GM19193 (cell line): Measurements from ENCODE around the gene GNAZ.

Experiments
- POLR2A ChIP-seq: IDR thresholded peaks from 4 replicates; pipeline ENCODE4 v1.6.1; 2011; ENCODE audit not compliant: insufficient read depth, insufficient read length; ENCODE audit errors: extremely low read depth

GNAZ gene

DNA sequence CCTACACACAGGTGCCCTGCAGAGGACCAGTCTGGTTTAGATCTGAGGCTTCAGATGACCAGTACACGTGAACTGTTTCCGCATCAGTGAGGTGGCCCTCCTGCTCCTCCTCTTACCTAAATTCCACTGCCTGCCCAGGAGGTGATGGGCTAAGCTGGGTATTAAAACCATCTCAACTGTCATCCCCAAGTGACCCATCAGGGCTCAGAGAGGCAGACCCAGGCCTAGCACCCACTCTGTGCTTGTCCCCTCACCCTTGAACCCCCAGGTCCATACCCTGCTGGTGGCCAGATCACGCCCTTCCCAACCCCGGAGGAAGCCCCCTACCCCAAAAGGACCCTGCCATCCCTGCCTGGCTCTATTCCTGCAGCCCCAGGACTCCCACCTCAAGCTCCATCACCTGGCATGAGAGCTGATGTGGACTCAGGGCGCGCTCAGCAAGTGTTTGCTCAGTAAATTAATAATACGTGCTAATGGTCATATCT is 50.1 kb downstream of the GNAZ start:
- TF ChIP-seq POLR2A, result no peak

DNA sequence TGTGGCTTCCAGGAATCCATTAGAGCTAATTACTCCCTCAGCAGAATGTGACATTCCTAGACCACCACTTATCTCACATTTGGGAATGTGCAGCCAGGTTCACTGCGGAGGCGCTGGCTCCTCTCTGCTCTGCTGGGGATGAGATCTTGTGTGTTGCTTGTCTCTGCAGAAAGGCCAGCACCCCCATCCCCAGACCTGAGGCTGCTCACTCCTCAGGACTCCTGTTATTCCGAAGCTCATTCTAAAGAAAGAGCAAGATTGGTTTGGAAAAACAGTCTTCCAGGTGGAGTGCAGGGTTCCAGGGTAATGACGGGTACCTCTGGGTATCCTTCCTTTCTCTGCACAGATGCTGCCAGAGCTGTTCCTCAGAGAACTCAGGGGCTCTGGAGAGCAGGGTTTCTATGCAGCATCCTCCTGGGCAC is 50.7 kb downstream of the GNAZ start:
- no peak for TF ChIP-seq POLR2A

GRCh38 chr22:23121424-23121823 is 51.1 kb downstream of the GNAZ start:
- no peak for TF ChIP-seq POLR2A

- no peak for TF ChIP-seq POLR2A
Measured at GRCh38 chr22:23122216-23122957, 52.1 kb downstream of the GNAZ start.

DNA sequence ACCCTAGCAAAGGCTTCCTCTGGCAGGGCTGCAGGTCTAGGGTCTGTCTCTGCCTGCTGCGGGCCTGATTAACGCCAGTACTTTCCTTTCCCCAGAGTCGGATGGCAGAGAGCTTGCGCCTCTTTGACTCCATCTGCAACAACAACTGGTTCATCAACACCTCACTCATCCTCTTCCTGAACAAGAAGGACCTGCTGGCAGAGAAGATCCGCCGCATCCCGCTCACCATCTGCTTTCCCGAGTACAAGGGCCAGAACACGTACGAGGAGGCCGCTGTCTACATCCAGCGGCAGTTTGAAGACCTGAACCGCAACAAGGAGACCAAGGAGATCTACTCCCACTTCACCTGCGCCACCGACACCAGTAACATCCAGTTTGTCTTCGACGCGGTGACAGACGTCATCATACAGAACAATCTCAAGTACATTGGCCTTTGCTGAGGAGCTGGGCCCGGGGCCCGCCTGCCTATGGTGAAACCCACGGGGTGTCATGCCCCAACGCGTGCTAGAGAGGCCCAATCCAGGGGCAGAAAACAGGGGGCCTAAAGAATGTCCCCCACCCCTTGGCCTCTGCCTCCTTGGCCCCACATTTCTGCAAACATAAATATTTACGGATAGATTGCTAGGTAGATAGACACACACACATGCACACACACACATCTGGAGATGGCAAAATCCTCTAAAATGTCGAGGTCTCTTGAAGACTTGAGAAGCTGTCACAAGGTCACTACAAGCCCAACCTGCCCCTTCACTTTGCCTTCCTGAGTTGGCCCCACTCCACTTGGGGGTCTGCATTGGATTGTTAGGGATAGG is 52.9 kb downstream of the GNAZ start:
- TF ChIP-seq POLR2A, result no peak

DNA sequence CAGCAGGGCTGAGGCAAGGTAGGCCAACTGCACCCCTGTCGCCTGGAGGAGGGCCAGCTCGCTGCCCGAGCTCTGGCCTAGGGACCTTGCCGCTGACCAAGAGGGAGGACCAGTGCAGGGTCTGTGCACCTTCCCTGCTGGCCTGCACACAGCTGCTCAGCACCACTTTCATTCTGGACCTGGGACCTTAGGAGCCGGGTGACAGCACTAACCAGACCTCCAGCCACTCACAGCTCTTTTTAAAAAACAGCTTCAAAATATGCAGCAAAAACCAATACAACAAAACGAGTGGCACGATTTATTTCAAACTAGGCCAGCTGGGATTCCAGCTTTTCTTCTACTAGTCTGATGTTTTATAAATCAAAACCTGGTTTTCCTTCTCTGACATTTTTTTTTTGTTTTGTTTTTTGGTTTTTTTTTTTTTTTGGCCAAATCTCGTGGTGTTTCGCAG is 53.5 kb downstream of the GNAZ start:
- no peak for TF ChIP-seq POLR2A

DNA sequence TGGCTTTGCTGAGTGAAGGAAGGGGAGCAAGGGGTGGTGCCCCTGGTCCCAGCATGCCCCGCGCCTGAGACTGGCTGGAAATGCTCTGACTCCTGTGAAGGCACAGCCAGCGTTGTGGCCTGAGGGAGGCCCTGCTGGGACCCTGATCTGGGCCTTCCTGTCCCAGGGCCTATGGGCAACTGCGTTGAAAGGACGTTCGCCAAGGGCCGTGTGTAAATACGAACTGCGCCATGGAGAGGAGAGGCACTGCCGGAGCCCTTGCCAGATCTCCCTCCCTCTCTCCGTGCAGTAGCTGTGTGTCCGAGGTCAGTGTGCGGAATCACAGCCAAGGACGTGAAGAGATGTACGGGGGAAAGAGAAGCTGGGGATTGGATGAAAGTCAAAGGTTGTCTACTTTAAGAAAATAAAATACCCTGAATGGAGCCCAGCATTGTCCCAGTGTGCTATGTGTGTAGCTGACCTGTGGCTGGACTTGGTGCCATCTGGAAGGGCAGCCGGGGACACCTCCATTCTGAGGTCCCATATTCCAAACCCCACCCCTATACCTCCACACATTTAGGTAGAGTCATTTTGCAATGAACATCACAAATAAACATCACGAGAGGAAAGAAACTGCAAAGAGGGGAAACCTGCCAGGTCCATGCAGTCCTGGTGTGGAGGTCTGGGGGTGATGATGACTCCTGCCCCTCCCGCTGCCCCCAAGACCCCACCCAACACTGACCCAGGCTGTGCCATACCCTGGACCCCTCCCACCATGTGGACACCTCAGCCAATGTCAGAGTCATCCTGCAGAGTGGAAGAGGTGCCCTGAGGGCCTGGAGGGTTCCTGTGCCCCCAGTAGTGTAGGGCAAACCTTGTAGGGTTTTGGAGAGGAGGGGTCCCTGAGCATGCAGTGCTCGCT is 54.5 kb downstream of the GNAZ start:
- no peak for TF ChIP-seq POLR2A

DNA sequence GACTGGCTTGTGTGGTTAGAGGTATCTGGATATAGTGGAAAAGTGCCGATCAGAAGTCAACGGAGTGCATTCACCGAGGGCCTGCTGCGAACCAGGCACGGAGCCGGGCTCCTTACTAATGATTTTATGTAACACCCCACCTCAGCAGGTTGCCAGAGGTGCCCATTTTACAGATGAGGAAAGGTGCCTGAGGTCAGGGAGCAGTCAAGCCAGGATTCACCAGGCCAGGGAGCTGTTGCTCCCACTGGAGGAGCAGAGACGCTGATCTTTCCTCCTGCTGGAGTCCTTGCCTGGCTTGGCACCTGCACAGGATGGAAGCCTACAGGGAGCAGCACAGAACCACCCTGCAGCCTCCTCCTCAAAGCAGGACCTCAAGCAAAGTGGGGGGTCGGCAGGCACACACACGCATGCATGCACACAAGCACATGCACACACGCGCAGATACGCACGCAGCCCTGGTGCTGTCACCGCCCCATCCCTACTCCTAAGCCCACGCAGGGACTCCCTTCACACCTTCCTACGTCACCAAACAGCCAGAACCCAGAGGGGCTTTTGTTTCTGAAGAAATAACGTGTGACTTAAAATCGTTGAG is 55.3 kb downstream of the GNAZ start:
- TF ChIP-seq POLR2A, result no peak

DNA sequence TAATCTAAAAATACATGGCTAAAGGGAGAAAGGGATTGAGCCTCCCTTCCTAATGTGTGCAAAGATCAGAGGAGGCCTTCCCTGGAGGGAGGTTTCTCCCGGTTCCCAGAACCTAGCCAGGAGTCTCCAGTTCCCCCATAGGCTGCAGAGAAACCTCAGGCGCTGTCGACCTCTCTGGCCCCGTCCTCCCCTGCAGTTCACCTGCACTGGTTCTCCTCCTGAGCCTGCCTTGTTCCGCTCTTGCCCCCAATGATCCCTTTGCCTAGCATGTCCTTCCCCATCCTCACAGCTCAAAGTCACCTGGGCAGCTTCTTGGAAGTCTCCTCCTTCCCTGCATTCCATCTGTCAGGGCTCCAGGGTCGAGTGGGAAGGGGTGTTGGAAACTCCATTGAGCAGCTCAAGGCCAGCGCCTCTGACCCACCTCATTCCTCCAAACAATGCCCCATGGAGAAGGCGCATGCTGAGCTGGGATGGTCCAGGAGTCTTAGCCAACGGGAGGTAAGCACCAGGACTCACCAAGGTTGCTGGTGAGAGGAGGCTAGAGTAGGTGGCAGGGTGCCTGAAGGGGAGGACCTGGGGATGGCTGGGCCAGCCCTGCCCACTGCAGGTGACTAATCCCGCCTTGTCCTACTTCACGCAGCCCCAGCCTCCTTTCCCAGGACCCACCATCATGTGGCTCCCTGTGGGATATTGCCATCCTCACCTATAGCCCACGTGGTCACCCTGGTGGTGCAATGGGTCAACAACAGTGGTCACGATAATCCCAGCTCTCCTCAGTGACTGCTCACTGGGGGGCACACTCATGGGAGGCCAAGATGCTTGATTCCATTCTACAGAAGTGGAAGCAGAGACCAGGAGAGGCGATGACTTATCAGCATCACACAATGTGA is 56.1 kb downstream of the GNAZ start:
- no peak for TF ChIP-seq POLR2A

DNA sequence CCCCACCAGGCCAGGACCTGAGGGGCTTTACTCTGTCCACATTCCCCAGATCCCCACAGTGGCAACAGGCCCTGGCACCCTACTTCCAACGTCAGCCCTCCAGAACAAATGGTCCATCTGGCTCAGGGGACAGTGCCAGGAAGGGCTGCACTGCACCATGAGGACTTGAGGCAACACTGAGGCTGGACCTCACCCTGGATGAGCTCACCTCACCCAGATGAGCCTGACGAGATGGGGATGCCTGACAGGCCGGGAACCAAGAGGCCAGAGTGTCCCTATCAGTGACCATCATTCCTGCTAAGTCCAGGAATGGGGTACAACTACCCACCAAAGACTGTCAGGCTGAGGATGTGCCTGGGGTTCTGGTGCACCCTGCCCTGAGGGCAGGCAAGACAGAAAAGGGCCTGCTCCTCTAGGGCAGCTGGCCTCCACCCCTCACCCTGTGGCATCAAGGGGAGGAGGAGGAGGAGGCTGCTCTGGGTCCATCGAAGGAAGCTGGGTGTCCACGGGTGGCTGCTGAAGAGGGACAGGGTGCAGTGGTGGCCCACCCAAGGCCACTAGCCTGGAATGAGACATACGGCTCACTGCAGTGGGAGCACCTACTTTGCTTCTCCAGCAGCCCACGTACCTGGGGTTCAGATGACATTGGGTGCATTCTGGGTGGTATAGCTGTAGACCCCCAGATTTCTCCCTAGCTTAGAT is 56.9 kb downstream of the GNAZ start:
- TF ChIP-seq POLR2A, result no peak

GRCh38 chr22:23127788-23128187 is 57.5 kb downstream of the GNAZ start:
- no peak for TF ChIP-seq POLR2A

DNA sequence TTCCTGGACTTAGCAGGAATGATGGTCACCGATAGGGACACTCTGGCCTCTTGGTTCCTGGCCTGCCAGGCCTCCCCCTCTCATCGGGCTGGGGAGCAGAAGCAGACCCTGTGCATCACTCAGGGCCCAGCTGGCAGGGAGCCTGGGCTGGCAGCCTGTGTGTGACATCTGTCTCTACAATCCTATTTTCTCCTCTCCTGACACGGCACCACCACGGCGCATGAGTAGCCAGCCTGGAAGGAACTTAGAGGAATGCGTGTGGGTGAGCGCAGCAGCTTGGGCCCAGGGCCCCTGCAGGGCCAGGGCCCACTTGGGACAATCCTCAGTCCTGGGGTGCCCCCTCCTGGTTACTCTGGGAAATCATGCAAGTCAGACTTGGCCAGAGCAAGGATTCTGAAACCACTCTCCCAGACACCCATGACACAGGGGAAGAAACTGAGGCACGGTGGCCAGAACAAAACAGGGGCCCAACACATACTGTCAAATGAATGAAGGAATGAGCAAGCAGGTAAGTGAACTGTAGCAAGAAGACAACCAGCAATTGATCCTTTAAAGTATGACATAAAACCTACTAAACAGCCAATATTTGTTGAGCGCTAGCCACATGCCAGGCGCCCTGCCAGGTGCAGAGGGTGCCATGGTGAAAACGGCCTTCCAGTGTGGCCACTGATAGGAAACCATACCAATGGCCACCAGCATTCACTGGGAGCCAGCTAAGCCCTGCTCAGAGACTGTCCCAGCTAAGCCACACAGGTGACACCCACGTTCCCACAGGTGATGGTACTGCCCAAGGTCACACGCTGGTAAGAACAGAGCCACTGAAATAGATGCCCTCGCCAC is 58.2 kb downstream of the GNAZ start:
- no peak for TF ChIP-seq POLR2A
